GM12878 (cell line): Measurements from ENCODE around the gene TMEM14A. TPM values are rescaled to one million over a fixed set of nuclear protein-coding genes. Genes with fewer than 3 reads are reported as not detected.
A peak's percentile ranks its signal among the peaks of the same experiment; 100 is the strongest.

Source experiments
- ATF3 ChIP-seq: IDR thresholded peaks from 2 replicates; pipeline ENCODE4 v1.6.1; 2011; ENCODE audit warnings: low read depth, mild to moderate bottlenecking, low read length, moderate library complexity, borderline replicate concordance; ENCODE audit errors: extremely low read depth
- BACH1 ChIP-seq: fragments of 450-650 bp; IDR thresholded peaks from 2 replicates; pipeline ENCODE4 v1.6.1; 2017; ENCODE audit warnings: mild to moderate bottlenecking, borderline replicate concordance
- BHLHE40 ChIP-seq, 2 experiments: fragments of 450-650 bp in 1 of 2; IDR thresholded peaks; 2 replicates each; pipeline ENCODE4 v1.6.1; 2011 to 2017; ENCODE audit warnings: low read depth in 2 of 2, borderline replicate concordance in 1 of 2, improper control_type of control experiment in 1 of 2, low read length in 1 of 2, mild to moderate bottlenecking in 1 of 2
- CBX5 ChIP-seq: sonication (generic); IDR thresholded peaks from 2 replicates; pipeline ENCODE4 v1.6.1; 2016; ENCODE audit warnings: low read depth, moderate library complexity, mild to moderate bottlenecking, inconsistent platforms
- CHD1 ChIP-seq: IDR thresholded peaks from 2 replicates; pipeline ENCODE4 v1.6.1; 2012; ENCODE audit warnings: low read depth, low read length, improper control_type of control experiment
- CHD4 ChIP-seq: fragments of 200-600 bp; sonication (generic); IDR thresholded peaks from 2 replicates; pipeline ENCODE4 v1.6.1; 2016; ENCODE audit warnings: mild to moderate bottlenecking
- ELK1 ChIP-seq: IDR thresholded peaks from 2 replicates; pipeline ENCODE4 v1.6.1; 2012; ENCODE audit warnings: low read depth, low read length, improper control_type of control experiment
- EZH2 ChIP-seq: IDR thresholded peaks from 2 replicates; pipeline ENCODE4 v1.6.1; 2012; ENCODE audit warnings: low read depth, mild to moderate bottlenecking, control low read depth, inconsistent platforms, low read length, borderline replicate concordance; ENCODE audit not compliant: control insufficient read depth
- FOXM1 ChIP-seq: IDR thresholded peaks from 2 replicates; pipeline ENCODE4 v1.6.1; 2012; ENCODE audit warnings: low read depth, mild to moderate bottlenecking, inconsistent platforms, low read length, moderate library complexity
- GATAD2B ChIP-seq: fragments of 450-650 bp; conservative IDR thresholded peaks from 2 replicates; pipeline ENCODE4 v1.6.1; 2017; ENCODE audit warnings: low read depth, mild to moderate bottlenecking, moderate library complexity
- HDGF ChIP-seq: fragments of 450-650 bp; IDR thresholded peaks from 2 replicates; pipeline ENCODE4 v1.6.1; 2016; ENCODE audit warnings: antibody characterized with exemption
- IRF5 ChIP-seq: fragments of 450-650 bp; IDR thresholded peaks from 2 replicates; pipeline ENCODE4 v1.6.1; 2017; ENCODE audit warnings: borderline replicate concordance
- KDM1A ChIP-seq: fragments of 200-600 bp; sonication (generic); IDR thresholded peaks from 2 replicates; pipeline ENCODE4 v1.6.1; 2016; ENCODE audit warnings: borderline replicate concordance
- NFYB ChIP-seq: IDR thresholded peaks from 2 replicates; pipeline ENCODE4 v1.6.1; 2011; ENCODE audit warnings: low read depth, mild to moderate bottlenecking, low read length, improper control_type of control experiment, moderate library complexity; ENCODE audit not compliant: insufficient read depth
- PRDM15 ChIP-seq: fragments of 450-650 bp; formaldehyde crosslinking; IDR thresholded peaks from 2 replicates; pipeline ENCODE4 v1.4.0; 2020; ENCODE audit warnings: mild to moderate bottlenecking, moderate library complexity
- RUNX3 ChIP-seq: IDR thresholded peaks from 2 replicates; pipeline ENCODE4 v1.6.1; 2012; ENCODE audit warnings: low read length, inconsistent platforms
- SMAD5 ChIP-seq: IDR thresholded peaks from 2 replicates; pipeline ENCODE4 v1.6.1; 2016; ENCODE audit warnings: antibody characterized with exemption, low read depth
- TAF1 ChIP-seq: IDR thresholded peaks from 2 replicates; pipeline ENCODE4 v1.6.1; 2011; ENCODE audit warnings: mild to moderate bottlenecking, low read depth, low read length, borderline replicate concordance
- ZBED1 ChIP-seq: IDR thresholded peaks from 2 replicates; pipeline ENCODE4 v1.6.1; 2016; ENCODE audit warnings: borderline replicate concordance
- ZBTB11 ChIP-seq: fragments of 450-650 bp; formaldehyde crosslinking; IDR thresholded peaks from 2 replicates; pipeline ENCODE4 v1.5.0; 2022; ENCODE audit warnings: mild to moderate bottlenecking, missing genetic modification characterization
- polyA plus RNA-seq, 11 experiments: library from polyadenylated mRNA; depleted of rRNA in 4 of 11; unstranded in 6 of 11; stranded (reverse) in 5 of 11; fragments of >200 nt; fragmentation: Nextera tagmentation in 4 of 11; fragmentation: Illumina TruSeq in 1 of 11; extraction: Ambion mirVana in 4 of 11; extraction: Trizol in 1 of 11; gene quantifications; 1 replicate in 1 of 11; 2 replicates in 10 of 11; pipeline versions ENCODE4 v1.2.1 to v1.2.3, GENCODE V29; 2011 to 2016; ENCODE audit warnings: inconsistent platforms in 2 of 11, missing spikeins in 2 of 11, low read depth in 1 of 11
- total RNA-seq, 4 experiments: library from RNA; depleted of rRNA in 3 of 4; stranded (reverse); fragments of >200 nt in 3 of 4; fragmentation: Illumina TruSeq in 1 of 4; extraction: Trizol in 1 of 4; gene quantifications; 2 replicates each; pipeline versions ENCODE4 v1.2.1 to v1.2.3, GENCODE V29; 2013 to 2021

TMEM14A gene
- total and polyA plus RNA-seq, 10 of the 15 experiments (the other 5 are each of a cell fraction or from before 2014, with no cell fraction given): 15.6 to 143 (median 33.1) TPM

GRCh38 chr6:52663120-52663935, 7.6 kb upstream of the TMEM14A start (continued):
- TF ChIP-seq PRDM15 (no peak), ZBED1 (no peak), CHD4 (no peak), BHLHE40 (IDR thresholded peaks at IDR 0.05; ENCODE audit: borderline replicate concordance in 1 of 2, low read depth in 2 of 2, low read length in 1 of 2) (peak in 1 of 2 experiments; percentile 15; a peak in 1 of 4 replicates), ZBTB11 (no peak), BACH1 (no peak), FOXM1 (peak; percentile 76), ELK1 (no peak), CBX5 (peak; percentile 42; the same call in 1 of the 2 replicates), TAF1 (no peak), CHD1 (no peak), NFYB (no peak), KDM1A (no peak), SMAD5 (no peak), HDGF (no peak), EZH2 (no peak), IRF5 (no peak), RUNX3 (peak; percentile 44; the same call in 1 of the 2 replicates), ATF3 (no peak), GATAD2B (no peak)
